HG03439 (cell line): ENCODE measurements around the gene MRGPRX4.

Source experiments
- ATAC-seq: cut with Tn5 transposase; IDR thresholded peaks from one replicate; pipeline ENCODE4 v1.9.1; 2021; ENCODE audit warnings: mild to moderate bottlenecking, moderate library complexity; ENCODE audit not compliant: unreplicated experiment

Gene MRGPRX4

GRCh38 chr11:18204771-18205170 is 32.1 kb downstream of the MRGPRX4 start:
- no peak for ATAC-seq

DNA sequence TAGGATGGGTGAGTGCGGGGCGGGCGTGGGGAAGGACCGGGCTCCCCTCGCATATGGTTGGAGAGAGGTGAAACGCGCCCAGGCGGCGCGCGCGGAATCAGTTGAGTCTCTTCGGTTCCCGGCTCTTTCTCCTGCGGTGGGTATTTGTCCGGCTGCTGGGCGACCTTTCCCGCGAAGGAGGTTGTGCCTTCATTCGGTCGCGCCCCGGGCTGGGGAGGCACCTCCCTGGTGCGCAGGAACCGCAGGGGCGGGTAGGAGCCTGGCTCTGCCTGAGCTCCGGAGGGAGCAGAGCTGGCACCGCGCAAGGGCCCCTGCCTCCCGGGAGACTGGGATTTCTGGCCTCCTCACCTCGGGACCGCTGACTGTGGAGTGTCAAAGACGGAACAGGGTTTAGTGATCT is 36.4 kb downstream of the MRGPRX4 start:
- no peak for ATAC-seq

DNA sequence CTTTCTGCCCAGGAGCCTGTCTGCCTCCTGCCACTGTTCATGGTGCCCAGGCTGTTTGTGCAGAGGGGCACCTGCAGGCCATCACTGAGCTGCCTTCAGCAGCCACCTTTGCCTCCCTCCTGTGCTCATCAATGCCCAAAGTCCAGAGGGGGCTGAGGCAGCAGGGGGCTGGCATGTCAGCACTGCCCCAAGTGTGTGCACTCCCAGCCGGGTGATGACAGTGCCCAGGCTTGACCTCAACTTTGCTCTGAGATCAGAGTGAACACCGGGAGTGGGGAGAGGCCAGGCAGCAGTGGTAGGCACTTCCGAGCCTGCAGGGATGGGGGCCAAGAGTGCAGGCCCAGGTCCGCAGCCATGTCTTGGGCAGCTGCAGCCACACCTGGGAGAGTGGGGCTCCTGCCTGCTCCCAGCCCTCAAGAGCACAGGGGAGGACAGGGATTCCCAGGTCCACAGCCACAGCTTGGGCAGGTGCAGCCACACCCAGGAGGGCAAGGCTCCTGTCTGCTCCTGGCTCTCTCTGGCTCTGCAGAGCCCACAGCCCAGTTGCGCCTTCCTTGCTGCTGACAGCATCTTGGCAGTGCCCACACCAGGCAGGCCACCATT is 48.7 kb downstream of the MRGPRX4 start:
- no peak for ATAC-seq

- ATAC-seq, result no peak
These were observed 50.3 kb downstream of the MRGPRX4 start for GRCh38 chr11:18222814-18223421.
